ENCODE data around the gene PAN3.

GRCh38 chr13:28268800-28269223, 130.5 kb downstream of the PAN3 start:
- TF ChIP-seq CTCF (IDR thresholded peaks at IDR 0.05) (no peak), EP300 (IDR thresholded peaks at IDR 0.05) (no peak), POLR2A (IDR thresholded peaks at IDR 0.05) (no peak)
